HG03159 (cell line): Measurements from ENCODE around the gene NDUFS8.
A peak's percentile ranks its signal among the peaks of the same experiment; 100 is the strongest.

Experiments used
- ATAC-seq: cut with Tn5 transposase; IDR thresholded peaks from one replicate; pipeline ENCODE4 v1.9.1; 2021; ENCODE audit warnings: mild to moderate bottlenecking, moderate library complexity; ENCODE audit not compliant: unreplicated experiment

NDUFS8 gene

GRCh38 chr11:68002938-68003845 lies 27.3 kb upstream of the NDUFS8 start:
- peak; percentile 42 for ATAC-seq

GRCh38 chr11:68003846-68004550 lies 26.5 kb upstream of the NDUFS8 start, which contains the start of gene UNC93B1:
Gene UNC93B1, minus strand, starts transcription at chr11:68004097. Its CDS starts 54 bp downstream, at chr11:68004043.
- peak; percentile 54 for ATAC-seq

- ATAC-seq = no peak
These were observed 25.7 kb upstream of the NDUFS8 start for GRCh38 chr11:68004551-68005335.

GRCh38 chr11:68006606-68007166 lies 23.8 kb upstream of the NDUFS8 start:
- ATAC-seq = no peak

GRCh38 chr11:68007498-68008380 lies 22.7 kb upstream of the NDUFS8 start:
- ATAC-seq = no peak

- ATAC-seq = no peak
These were observed 21.8 kb upstream of the NDUFS8 start for GRCh38 chr11:68008381-68009337.

- ATAC-seq = no peak
These were observed 20.9 kb upstream of the NDUFS8 start for GRCh38 chr11:68009391-68010089.

- no peak for ATAC-seq
These were observed 20.1 kb upstream of the NDUFS8 start, which contains the start of gene ALDH3B1 for GRCh38 chr11:68010090-68011041. Gene ALDH3B1, plus strand, starts transcription at chr11:68010327. Its CDS starts 4,971 bp downstream, at chr11:68015298.

- no peak for ATAC-seq
These were observed 19.2 kb upstream of the NDUFS8 start for GRCh38 chr11:68011051-68011943.

GRCh38 chr11:68012044-68012842 lies 18.2 kb upstream of the NDUFS8 start:
- no peak for ATAC-seq

- no peak for ATAC-seq
These were observed 17.5 kb upstream of the NDUFS8 start for GRCh38 chr11:68012843-68013610.

GRCh38 chr11:68013611-68014156 lies 16.8 kb upstream of the NDUFS8 start:
- no peak for ATAC-seq

- ATAC-seq = no peak
These were observed 16.1 kb upstream of the NDUFS8 start for GRCh38 chr11:68014157-68014946.
